MV-4-11 (cell line): Measurements from ENCODE around the gene ZBTB48.
"Not testable (repeated sequence)": the region's sequence is repeated elsewhere in the genome, so short reads cannot be mapped to it uniquely, and the experiment has no call there.

Source experiments
- DNase-seq: peaks from one replicate; lab custom pipeline; 2025; lab: John Stamatoyannopoulos, UW

ZBTB48 gene

GRCh38 chr1:6579374-6580118 is at the start of gene ZBTB48:
Gene ZBTB48 (plus strand): TSS chr1:6579994. CDS start chr1:6580610, 616 bp downstream.
- DNase-seq = peak; percentile 97

- no peak for DNase-seq
These were observed 49.2 kb upstream of the ZBTB48 start for GRCh38 chr1:6530504-6531160.

GRCh38 chr1:6531996-6532395 is 47.8 kb upstream of the ZBTB48 start:
- no peak for DNase-seq

- no peak for DNase-seq
These were observed 45.5 kb upstream of the ZBTB48 start for GRCh38 chr1:6534248-6534822.

GRCh38 chr1:6535214-6535613 is 44.6 kb upstream of the ZBTB48 start:
- no peak for DNase-seq

GRCh38 chr1:6536291-6536690 is 43.5 kb upstream of the ZBTB48 start:
- no peak for DNase-seq

- DNase-seq = no peak
These were observed 40.8 kb upstream of the ZBTB48 start for GRCh38 chr1:6538956-6539355.

GRCh38 chr1:6544831-6545230 is 35.0 kb upstream of the ZBTB48 start:
- DNase-seq = no peak

- no peak for DNase-seq
These were observed 34.3 kb upstream of the ZBTB48 start for GRCh38 chr1:6545276-6546112.

- no peak for DNase-seq
These were observed 33.5 kb upstream of the ZBTB48 start for GRCh38 chr1:6546326-6546725.

- no peak for DNase-seq
These were observed 32.5 kb upstream of the ZBTB48 start for GRCh38 chr1:6547301-6547700.

- DNase-seq = peak; percentile 89
These were observed 25.5 kb upstream of the ZBTB48 start, which contains the start of gene NOL9 for GRCh38 chr1:6554031-6554906. Gene NOL9 (minus strand): TSS chr1:6554513. CDS start chr1:6554502, 11 bp downstream.

GRCh38 chr1:6554907-6555778 is 24.7 kb upstream of the ZBTB48 start, which contains the start of gene TAS1R1:
Gene TAS1R1 (plus strand): TSS chr1:6555307. CDS start chr1:6555374, 67 bp downstream.
- DNase-seq = no peak

- DNase-seq = no peak
These were observed 22.2 kb upstream of the ZBTB48 start for GRCh38 chr1:6557597-6557996.

GRCh38 chr1:6559161-6559560 is 20.6 kb upstream of the ZBTB48 start:
- not testable (repeated sequence) for DNase-seq

- DNase-seq = no peak
These were observed 19.5 kb upstream of the ZBTB48 start for GRCh38 chr1:6560267-6560666.

GRCh38 chr1:6569033-6569432 is 10.8 kb upstream of the ZBTB48 start:
- no peak for DNase-seq

GRCh38 chr1:6570100-6570499 is 9.7 kb upstream of the ZBTB48 start:
- DNase-seq = no peak

GRCh38 chr1:6570987-6571386 is 8.8 kb upstream of the ZBTB48 start:
- DNase-seq = no peak
